ENCODE results near the gene SP2. TPM values are rescaled to one million over a fixed set of nuclear protein-coding genes. Genes with fewer than 3 reads are reported as not detected.
"Not testable (repeated sequence)": the region's sequence is repeated elsewhere in the genome, so short reads cannot be mapped to it uniquely, and the experiment has no call there.

SP2 gene
- total RNA-seq, 1 donor from 2014 or later: 26.3 TPM

DNA sequence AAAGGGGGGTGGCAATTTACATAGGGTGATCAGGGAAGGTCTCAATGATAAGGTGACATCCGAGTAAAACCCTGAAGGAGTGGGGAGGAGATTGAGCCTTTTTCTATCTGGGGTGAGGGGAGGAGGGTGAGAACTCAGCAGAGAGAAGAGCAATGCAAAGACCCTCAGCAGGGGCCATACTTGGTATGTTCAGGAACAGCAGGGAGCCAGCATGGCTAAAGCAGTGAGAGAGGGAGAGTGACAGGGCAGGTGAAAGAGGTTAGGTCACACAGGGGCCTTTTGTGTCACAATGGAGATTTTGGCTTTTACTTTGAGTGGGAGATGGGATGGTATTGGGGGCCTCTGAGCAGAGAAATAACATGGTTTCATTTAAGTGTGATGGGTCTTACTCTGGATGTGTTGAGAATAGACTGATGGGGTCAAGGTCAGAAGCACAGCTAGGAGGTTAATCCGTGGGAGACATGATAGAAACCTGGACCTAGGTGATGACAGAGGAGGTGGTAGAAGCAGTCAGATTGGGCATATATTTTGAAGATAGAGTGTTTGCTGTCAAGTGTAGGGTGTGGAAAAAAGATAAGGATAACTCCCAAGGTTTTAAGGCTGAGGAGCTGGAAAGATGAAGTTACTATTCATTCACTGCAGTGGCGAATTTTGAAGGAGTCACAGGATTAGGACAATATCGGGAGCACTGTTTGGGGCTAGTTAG, 6.2 kb downstream of the SP2 start:
- Mint-ChIP-seq H3K4me1 (ENCODE audit: low read depth) (peaks cover 19% of the 10 kb centered on the region), H3K27ac (no peak overlapping the region), H3K36me3 (ENCODE audit: low read depth) (peaks cover 22% of the 10 kb centered on the region), H3K4me3 (no peak overlapping the region), H3K9me3 (no peaks in the 10 kb centered on the region), H3K27me3 (ENCODE audit: insufficient read depth) (no peaks in the 10 kb centered on the region)
- no peak for DNase-seq (ENCODE audit: low spot score)
- intact Hi-C loops (cut with micrococcal nuclease): no loop called here

DNA sequence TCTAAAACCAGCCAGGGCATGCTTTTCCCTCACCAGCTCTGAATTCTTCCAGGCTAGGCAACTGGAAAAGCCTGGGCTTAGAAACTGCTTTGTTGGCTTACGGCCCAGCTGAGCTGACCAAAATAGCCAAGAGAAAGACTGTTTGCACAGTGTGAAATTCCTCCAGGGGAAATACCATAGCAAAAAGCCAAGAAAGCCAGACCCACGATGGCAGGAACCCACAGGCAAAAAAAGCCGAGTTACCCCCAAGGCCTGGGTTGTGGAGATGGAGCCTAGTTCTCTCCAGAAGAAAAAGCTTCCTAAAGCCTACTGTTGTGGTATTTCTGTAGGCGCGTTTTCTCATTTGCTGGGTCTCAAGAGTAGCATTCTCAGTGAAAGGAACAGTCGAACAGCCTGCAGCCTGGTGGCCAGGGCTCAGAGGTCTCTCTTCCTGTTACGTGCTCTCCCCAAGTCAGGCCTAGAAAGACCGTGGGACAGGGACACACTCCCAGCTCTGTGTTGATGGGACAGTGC, 9.2 kb downstream of the SP2 start:
- Mint-ChIP-seq H3K27ac (no peak overlapping the region), H3K4me1 (ENCODE audit: low read depth) (peaks cover 7% of the 10 kb centered on the region), H3K4me3 (no peak overlapping the region), H3K36me3 (ENCODE audit: low read depth) (peaks cover 16% of the 10 kb centered on the region), H3K27me3 (ENCODE audit: insufficient read depth) (no peaks in the 10 kb centered on the region), H3K9me3 (no peaks in the 10 kb centered on the region)
- DNase-seq (ENCODE audit: low spot score): no peak
- intact Hi-C loops (cut with micrococcal nuclease): no loop called here

DNA sequence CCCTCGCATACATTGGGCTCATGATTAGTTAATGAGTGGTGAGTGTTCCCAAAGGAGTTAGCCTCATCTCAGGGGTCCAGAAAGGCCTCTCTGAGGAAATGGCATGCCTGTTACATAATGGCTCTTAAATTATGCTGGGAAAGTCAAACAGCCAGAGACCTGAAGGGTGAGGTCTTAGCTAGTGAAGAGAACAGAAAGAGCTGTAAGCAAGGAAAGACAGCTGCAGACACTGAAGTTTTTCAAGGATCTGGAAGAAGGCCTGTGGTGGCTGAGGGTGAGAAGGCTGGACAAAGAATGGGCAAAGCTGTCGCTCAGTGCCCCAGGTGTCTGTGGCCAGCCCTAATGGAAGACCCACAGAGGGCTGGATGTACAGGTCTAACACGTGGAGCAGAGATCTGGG, 10.4 kb downstream of the SP2 start:
- intact Hi-C loops (cut with micrococcal nuclease): no loop called here
- H3K4me1 Mint-ChIP-seq (ENCODE audit: low read depth): peaks cover 7% of the 10 kb centered on the region
- H3K36me3 Mint-ChIP-seq (ENCODE audit: low read depth): peaks cover 14% of the 10 kb centered on the region
- no peaks in the 10 kb centered on the region for H3K9me3 Mint-ChIP-seq
- H3K27ac Mint-ChIP-seq: no peak overlapping the region
- H3K4me3 Mint-ChIP-seq: no peak overlapping the region
- DNase-seq (ENCODE audit: low spot score): no peak
- no peaks in the 10 kb centered on the region for H3K27me3 Mint-ChIP-seq (ENCODE audit: insufficient read depth)

DNA sequence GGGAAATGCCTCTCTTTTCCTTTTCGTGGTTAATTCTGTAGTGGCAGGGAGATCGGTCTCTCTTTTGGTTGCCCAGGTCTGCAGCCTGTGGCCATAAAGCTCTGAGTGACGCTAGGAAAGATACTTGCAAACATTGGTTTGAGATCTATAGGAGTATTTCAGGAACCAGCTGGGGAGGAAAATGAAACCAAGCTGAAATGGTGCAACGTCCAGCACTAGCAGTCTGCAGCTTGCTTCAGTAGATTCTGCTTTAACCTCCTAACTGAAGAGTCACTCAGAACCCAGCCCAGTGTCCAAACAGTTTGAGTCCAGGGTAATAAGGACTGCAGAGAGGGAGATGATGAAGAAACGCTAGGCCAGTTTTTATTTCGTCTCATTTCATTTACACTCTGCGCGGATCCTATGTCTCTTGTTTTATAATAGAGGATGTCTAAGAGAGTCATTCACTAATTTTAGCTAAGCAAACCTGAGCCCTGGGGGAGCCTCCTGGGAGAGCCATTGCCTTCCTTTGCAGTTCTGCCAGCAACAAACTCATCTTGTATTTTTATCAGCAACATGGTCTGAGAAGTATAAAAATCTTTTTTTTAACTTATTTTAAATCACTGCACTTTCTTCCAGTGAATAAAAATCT, 12.0 kb downstream of the SP2 start:
- intact Hi-C loops (cut with micrococcal nuclease): no loop called here
- no peak for DNase-seq (ENCODE audit: low spot score)
- Mint-ChIP-seq H3K27ac (no peak overlapping the region), H3K36me3 (ENCODE audit: low read depth) (peaks cover 14% of the 10 kb centered on the region), H3K27me3 (ENCODE audit: insufficient read depth) (no peaks in the 10 kb centered on the region), H3K4me1 (ENCODE audit: low read depth) (peaks cover 7% of the 10 kb centered on the region), H3K9me3 (no peaks in the 10 kb centered on the region), H3K4me3 (no peak overlapping the region)

DNA sequence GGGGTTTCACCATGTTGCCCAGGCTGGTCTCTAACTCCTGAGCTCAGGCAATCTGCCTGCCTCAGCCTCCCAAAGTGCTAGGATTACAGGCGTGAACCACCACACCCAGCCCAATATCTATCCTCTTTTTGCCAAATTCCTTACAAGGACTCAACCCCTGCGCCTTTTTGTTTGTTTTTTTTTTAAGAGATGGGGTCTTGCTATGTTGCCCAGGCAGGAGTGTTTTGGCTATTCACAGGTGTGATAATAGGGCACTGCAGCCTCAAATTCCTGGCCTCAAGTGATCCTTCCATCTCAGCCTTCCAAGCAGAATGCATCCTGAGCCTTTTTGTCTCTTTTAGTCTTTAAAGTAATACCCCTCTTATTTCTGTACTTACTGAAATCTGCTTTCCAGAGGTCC, 17.0 kb downstream of the SP2 start:
- Mint-ChIP-seq H3K27ac (no peak overlapping the region), H3K4me1 (ENCODE audit: low read depth) (peaks cover 5% of the 10 kb centered on the region), H3K27me3 (ENCODE audit: insufficient read depth) (no peaks in the 10 kb centered on the region), H3K9me3 (no peaks in the 10 kb centered on the region), H3K4me3 (no peak overlapping the region), H3K36me3 (ENCODE audit: low read depth) (peaks cover 9% of the 10 kb centered on the region)
- intact Hi-C loops (cut with micrococcal nuclease): no loop called here
- DNase-seq (ENCODE audit: low spot score): no peak

DNA sequence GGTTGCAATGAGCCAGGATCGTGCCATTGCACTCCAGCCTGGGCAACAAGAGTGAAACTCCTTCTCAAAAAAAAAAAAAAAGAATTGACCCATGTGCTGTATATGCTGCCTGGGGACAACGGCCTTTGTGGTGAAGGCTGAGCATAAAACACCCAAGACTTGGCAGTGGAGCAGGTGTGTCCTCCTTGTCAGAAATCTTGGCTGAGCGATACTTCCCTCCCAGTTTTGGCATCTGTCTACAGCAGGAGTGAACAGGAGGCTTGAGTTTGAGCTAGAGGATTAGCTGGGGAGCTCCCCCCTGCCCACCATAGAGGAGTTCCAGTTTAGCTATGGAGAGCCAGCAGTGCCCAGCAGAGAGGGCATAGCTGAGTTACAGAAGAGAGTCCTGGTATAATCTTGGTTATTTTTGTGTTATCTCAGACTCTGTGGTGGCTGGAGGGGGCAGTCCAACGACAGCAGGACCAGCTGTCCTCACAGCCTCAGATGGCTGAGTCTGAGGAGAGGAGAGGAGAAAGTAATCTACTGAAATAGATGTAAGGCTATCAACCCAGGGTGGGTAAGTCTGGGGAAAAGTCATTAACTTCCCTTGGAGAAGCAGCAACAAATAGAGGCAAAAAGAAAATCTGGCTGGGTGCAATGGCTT, 18.4 kb downstream of the SP2 start:
- Mint-ChIP-seq H3K27ac (peak overlapping the region; percentile 32), H3K9me3 (no peaks in the 10 kb centered on the region), H3K4me1 (ENCODE audit: low read depth) (peaks cover 7% of the 10 kb centered on the region), H3K36me3 (ENCODE audit: low read depth) (peaks cover 7% of the 10 kb centered on the region), H3K27me3 (ENCODE audit: insufficient read depth) (no peaks in the 10 kb centered on the region), H3K4me3 (no peak overlapping the region)
- DNase-seq (ENCODE audit: low spot score): no peak
- intact Hi-C loops (cut with micrococcal nuclease): no loop called here

DNA sequence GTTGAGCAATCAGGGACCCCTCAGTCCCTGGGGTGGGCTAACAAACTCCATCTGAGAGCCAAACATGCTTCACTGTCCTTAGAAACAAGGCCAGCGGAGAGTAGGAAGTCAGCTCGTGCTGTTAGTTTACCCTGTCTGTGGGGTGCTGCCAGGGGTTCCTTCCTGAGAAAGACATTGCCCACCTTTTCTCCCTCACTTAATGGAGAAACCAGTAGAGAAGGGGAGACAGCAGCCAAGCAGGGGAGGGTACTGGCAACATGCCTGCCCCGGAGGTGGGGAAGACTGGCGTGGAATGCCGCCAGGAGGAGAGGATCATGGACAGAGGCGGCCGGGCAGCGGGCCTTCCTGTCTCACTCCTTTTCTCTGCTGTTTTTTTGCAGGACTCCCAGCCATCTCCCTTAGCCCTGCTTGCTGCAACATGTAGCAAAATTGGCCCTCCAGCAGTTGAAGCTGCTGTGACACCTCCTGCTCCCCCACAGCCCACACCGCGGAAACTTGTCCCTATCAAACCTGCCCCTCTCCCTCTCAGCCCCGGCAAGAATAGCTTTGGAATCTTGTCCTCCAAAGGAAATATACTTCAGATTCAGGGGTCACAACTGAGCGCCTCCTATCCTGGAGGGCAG, 19.9 kb downstream of the SP2 start:
- no peak for DNase-seq (ENCODE audit: low spot score)
- H3K9me3 Mint-ChIP-seq: no peaks in the 10 kb centered on the region
- H3K4me3 Mint-ChIP-seq: no peak overlapping the region
- H3K36me3 Mint-ChIP-seq (ENCODE audit: low read depth): peaks cover 11% of the 10 kb centered on the region
- H3K27ac Mint-ChIP-seq: no peak overlapping the region
- H3K27me3 Mint-ChIP-seq (ENCODE audit: insufficient read depth): no peaks in the 10 kb centered on the region
- intact Hi-C loops (cut with micrococcal nuclease): no loop called here
- peaks cover 7% of the 10 kb centered on the region for H3K4me1 Mint-ChIP-seq (ENCODE audit: low read depth)

DNA sequence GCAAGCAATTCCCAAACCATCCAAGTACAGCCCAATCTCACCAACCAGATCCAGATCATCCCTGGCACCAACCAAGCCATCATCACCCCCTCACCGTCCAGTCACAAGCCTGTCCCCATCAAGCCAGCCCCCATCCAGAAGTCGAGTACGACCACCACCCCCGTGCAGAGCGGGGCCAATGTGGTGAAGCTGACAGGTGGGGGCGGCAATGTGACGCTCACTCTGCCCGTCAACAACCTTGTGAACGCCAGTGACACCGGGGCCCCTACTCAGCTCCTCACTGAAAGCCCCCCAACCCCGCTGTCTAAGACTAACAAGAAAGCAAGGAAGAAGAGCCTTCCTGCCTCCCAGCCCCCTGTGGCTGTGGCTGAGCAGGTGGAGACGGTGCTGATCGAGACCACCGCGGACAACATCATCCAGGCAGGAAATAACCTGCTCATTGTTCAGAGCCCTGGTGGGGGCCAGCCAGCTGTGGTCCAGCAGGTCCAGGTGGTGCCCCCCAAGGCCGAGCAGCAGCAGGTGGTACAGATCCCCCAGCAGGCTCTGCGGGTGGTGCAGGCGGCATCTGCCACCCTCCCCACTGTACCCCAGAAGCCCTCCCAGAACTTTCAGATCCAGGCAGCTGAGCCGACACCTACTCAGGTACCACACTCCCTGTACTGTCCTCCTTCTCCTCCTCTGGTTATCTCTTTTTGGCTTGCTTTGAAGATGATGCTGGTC, 20.6 kb downstream of the SP2 start:
- no peak for DNase-seq (ENCODE audit: low spot score)
- intact Hi-C loops (cut with micrococcal nuclease): no loop called here
- Mint-ChIP-seq H3K36me3 (ENCODE audit: low read depth) (peaks cover 12% of the 10 kb centered on the region), H3K4me1 (ENCODE audit: low read depth) (peaks cover 7% of the 10 kb centered on the region), H3K4me3 (no peak overlapping the region), H3K27me3 (ENCODE audit: insufficient read depth) (no peaks in the 10 kb centered on the region), H3K9me3 (no peaks in the 10 kb centered on the region), H3K27ac (no peak overlapping the region)

DNA sequence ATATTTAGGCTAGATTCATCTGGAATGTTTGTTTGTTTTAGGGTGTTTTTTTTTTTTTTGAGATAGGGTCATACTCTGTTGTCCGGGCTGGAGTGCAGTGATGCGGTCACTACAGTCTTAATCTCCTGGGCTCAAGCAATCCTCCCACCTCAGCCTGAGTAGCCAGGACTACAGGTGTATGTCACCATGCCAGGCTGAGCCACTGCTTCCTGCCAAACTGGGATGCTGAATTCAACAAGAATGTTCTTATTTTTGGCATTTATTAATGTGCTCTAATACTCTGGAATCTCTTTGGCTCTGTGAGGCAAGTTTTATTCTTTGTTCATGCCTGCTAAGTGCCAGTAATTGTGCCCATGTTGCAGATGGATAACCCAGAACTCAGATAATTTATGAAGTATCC, 21.5 kb downstream of the SP2 start:
- Mint-ChIP-seq H3K4me3 (no peak overlapping the region), H3K36me3 (ENCODE audit: low read depth) (peaks cover 15% of the 10 kb centered on the region), H3K4me1 (ENCODE audit: low read depth) (peaks cover 7% of the 10 kb centered on the region), H3K27ac (no peak overlapping the region), H3K9me3 (no peaks in the 10 kb centered on the region), H3K27me3 (ENCODE audit: insufficient read depth) (no peaks in the 10 kb centered on the region)
- no peak for DNase-seq (ENCODE audit: low spot score)
- intact Hi-C loops (cut with micrococcal nuclease): no loop called here

DNA sequence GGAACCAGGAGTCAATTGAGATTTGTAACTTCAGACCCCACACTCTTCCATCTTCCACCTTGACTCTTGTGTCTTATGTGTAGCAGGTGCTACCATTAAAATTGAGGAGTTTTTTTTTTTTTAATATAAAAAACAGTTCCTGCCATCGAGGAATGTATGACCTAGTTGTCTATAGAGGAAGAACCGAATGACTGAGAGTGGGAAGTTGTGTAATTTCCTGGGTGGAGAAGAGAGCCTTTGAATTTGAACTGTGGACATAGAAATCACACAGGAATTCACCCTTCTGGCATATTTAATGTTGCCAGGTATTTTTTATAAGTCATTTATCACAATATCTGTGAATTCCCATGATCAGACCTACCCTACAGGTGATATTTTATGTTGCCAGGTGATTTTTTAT, 22.0 kb downstream of the SP2 start:
- Mint-ChIP-seq H3K4me3 (no peak overlapping the region), H3K27me3 (ENCODE audit: insufficient read depth) (no peaks in the 10 kb centered on the region), H3K27ac (no peak overlapping the region), H3K36me3 (ENCODE audit: low read depth) (peaks cover 15% of the 10 kb centered on the region), H3K4me1 (ENCODE audit: low read depth) (peaks cover 7% of the 10 kb centered on the region), H3K9me3 (no peaks in the 10 kb centered on the region)
- intact Hi-C loops (cut with micrococcal nuclease): no loop called here
- no peak for DNase-seq (ENCODE audit: low spot score)

DNA sequence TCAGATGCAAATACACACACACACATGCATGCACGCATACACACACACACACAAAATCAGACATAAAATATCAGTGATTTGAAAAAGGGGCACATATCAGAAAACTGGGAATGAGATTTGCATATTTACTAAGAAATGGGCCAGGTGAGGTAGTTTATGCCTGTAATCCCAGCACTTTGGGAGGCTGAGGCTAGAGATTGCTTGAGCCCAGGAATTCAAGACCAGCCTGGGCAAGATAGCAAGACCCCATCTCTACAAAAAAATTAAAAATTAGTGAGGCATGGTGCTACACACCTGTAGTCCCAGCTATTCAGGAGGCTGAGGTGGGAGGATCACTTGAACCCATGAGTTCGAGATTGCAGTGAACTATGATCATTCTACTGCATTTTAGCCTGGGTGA, 23.0 kb downstream of the SP2 start:
- Mint-ChIP-seq H3K4me1 (ENCODE audit: low read depth) (peaks cover 7% of the 10 kb centered on the region), H3K4me3 (no peak overlapping the region), H3K27ac (no peak overlapping the region), H3K27me3 (ENCODE audit: insufficient read depth) (no peaks in the 10 kb centered on the region), H3K36me3 (ENCODE audit: low read depth) (peaks cover 19% of the 10 kb centered on the region), H3K9me3 (no peaks in the 10 kb centered on the region)
- intact Hi-C loops (cut with micrococcal nuclease): no loop called here
- DNase-seq (ENCODE audit: low spot score): no peak

DNA sequence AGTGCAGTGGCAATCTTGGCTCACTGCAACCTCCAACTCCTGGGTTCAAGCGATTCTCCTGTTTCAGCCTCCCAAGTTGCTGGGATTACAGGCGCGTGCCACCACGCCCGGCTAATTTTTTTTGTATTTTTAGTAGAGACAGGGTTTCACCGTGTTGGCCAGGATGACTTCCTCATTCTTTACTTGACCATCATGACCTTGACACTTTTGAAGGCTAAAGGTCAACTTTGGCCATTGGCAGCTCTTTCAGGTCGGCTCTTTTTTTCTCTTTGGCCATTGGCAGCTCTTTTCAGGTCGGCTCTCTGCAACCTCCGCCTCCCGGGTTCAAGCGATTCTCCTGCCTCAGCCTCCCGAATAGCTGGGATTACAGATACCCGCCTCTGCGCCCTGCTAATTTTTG, 23.9 kb downstream of the SP2 start:
- H3K27ac Mint-ChIP-seq; intact Hi-C loops (cut with micrococcal nuclease): not testable (repeated sequence)

More for the DNA sequence above, 23.9 kb downstream of the SP2 start:
- H3K36me3 Mint-ChIP-seq (ENCODE audit: low read depth): peaks cover 25% of the 10 kb centered on the region
- DNase-seq (ENCODE audit: low spot score); H3K4me3 Mint-ChIP-seq; H3K4me1 Mint-ChIP-seq (ENCODE audit: low read depth); H3K9me3 Mint-ChIP-seq; H3K27me3 Mint-ChIP-seq (ENCODE audit: insufficient read depth): not testable (repeated sequence)

Data from activated T-helper 1 cell treated with anti-CD3 and anti-CD28 coated beads, Interleukin-12 subunit alpha, Interleukin-12 subunit beta, Interleukin-2, Interleukin-4 antibody, amounts not matched to agents 30 ng/mL and 10 ng/mL and 1 ng/mL, durations not matched to agents 14 hours and 24 hours and 36 hours (primary cell).